Stimulated activated CD4-positive, alpha-beta T cell treated with anti-CD3 and anti-CD28 coated beads, TNF-alpha, amount 100 ng/mL, for 4 hours (primary cell): ENCODE results near the gene KIF26B.

Experiments used
- DNase-seq, 3 experiments: peaks; one replicate each; pipeline ENCODE4 v3.0.0-alpha.2; 2020; ENCODE audit warnings: low read depth in 3 of 3

KIF26B gene

GRCh38 chr1:245566134-245566533 lies 411.3 kb downstream of the KIF26B start:
- no peak for DNase-seq

- no peak for DNase-seq
Observed at GRCh38 chr1:245566952-245567351, 412.2 kb downstream of the KIF26B start.

GRCh38 chr1:245571815-245572294 lies 417.1 kb downstream of the KIF26B start:
- no peak for DNase-seq

- no peak for DNase-seq
Observed at GRCh38 chr1:245572709-245573108, 417.9 kb downstream of the KIF26B start.

- no peak for DNase-seq
Observed at GRCh38 chr1:245575710-245576109, 420.9 kb downstream of the KIF26B start.

- DNase-seq, result no peak
Observed at GRCh38 chr1:245576323-245576722, 421.5 kb downstream of the KIF26B start.

GRCh38 chr1:245577191-245578157 lies 422.7 kb downstream of the KIF26B start:
- no peak for DNase-seq

GRCh38 chr1:245578308-245578707 lies 423.5 kb downstream of the KIF26B start:
- no peak for DNase-seq

GRCh38 chr1:245578771-245579170 lies 424.0 kb downstream of the KIF26B start:
- no peak for DNase-seq

- DNase-seq, result no peak
Observed at GRCh38 chr1:245579881-245580280, 425.1 kb downstream of the KIF26B start.

GRCh38 chr1:245580651-245581050 lies 425.9 kb downstream of the KIF26B start:
- DNase-seq, result no peak

- no peak for DNase-seq
Observed at GRCh38 chr1:245582026-245582425, 427.2 kb downstream of the KIF26B start.

GRCh38 chr1:245583081-245583480 lies 428.3 kb downstream of the KIF26B start:
- no peak for DNase-seq

- DNase-seq, result no peak
Observed at GRCh38 chr1:245583575-245584330, 429.0 kb downstream of the KIF26B start.

- DNase-seq, result no peak
Observed at GRCh38 chr1:245585252-245585959, 430.6 kb downstream of the KIF26B start.

GRCh38 chr1:245587435-245588115 lies 432.8 kb downstream of the KIF26B start:
- DNase-seq, result no peak

- no peak for DNase-seq
Observed at GRCh38 chr1:245588116-245588639, 433.4 kb downstream of the KIF26B start.

GRCh38 chr1:245589316-245589715 lies 434.5 kb downstream of the KIF26B start:
- no peak for DNase-seq

GRCh38 chr1:245589906-245590305 lies 435.1 kb downstream of the KIF26B start:
- no peak for DNase-seq

- no peak for DNase-seq
Observed at GRCh38 chr1:245590726-245591125, 435.9 kb downstream of the KIF26B start.
